BLaER1 (cell line): ENCODE results near the gene ALCAM.

ENCODE experiments used
- H3K27ac ChIP-seq: shearing (Covaris generic); formaldehyde crosslinking; 2 replicates; pipeline ENCODE4 v1.8.1; 2022
- H3K27me3 ChIP-seq: shearing (Covaris generic); formaldehyde crosslinking; 2 replicates; pipeline ENCODE4 v1.8.1; 2022
- H3K36me3 ChIP-seq: shearing (Covaris generic); formaldehyde crosslinking; 2 replicates; pipeline ENCODE4 v1.8.1; 2022
- H3K4me1 ChIP-seq: shearing (Covaris generic); formaldehyde crosslinking; 2 replicates; pipeline ENCODE4 v1.8.1; 2022
- H3K4me2 ChIP-seq: shearing (Covaris generic); formaldehyde crosslinking; 2 replicates; pipeline ENCODE4 v1.8.1; 2022
- H3K4me3 ChIP-seq: shearing (Covaris generic); formaldehyde crosslinking; 2 replicates; pipeline ENCODE4 v1.8.1; 2022
- H3K9ac ChIP-seq: shearing (Covaris generic); formaldehyde crosslinking; 2 replicates; pipeline ENCODE4 v1.8.1; 2022
- H3K9me3 ChIP-seq: shearing (Covaris generic); formaldehyde crosslinking; 2 replicates; pipeline ENCODE4 v1.8.1; 2022
- H4K20me1 ChIP-seq: shearing (Covaris generic); formaldehyde crosslinking; 2 replicates; pipeline ENCODE4 v1.8.1; 2022
- Cebpa-rat ChIP-seq: shearing (Covaris generic); IDR thresholded peaks from 2 replicates; pipeline ENCODE4 v1.8.1; 2022

Gene ALCAM

DNA sequence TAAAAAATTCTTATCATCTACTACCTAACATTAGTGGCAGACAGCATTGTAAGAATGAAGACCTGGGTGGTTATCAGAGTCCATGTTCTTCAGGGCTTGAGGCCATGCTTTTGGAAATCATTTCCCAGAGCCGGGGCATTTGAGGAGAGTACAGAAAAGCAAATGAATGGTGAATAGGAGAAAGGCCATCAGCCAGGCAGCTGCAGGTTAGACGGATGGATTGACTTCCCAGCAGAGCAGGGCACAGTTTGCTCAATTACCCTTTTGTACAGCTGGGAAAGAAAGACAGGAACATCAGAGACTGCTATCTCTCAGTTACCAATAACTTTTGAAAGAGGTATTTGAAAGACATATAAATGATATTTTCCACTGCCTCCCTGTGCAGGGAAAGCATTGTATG is 135.6 kb downstream of the ALCAM start:
- no peaks in the 10 kb centered on the region for H3K36me3 ChIP-seq
- no peak overlapping the region for H3K4me3 ChIP-seq
- H3K9ac ChIP-seq = no peak overlapping the region
- TF ChIP-seq Cebpa-rat = no peak
- H3K4me2 ChIP-seq = no peak overlapping the region
- no peaks in the 10 kb centered on the region for H3K27me3 ChIP-seq
- H3K9me3 ChIP-seq = no peaks in the 10 kb centered on the region
- H3K27ac ChIP-seq = no peak overlapping the region
- H4K20me1 ChIP-seq = no peaks in the 10 kb centered on the region
- no peaks in the 10 kb centered on the region for H3K4me1 ChIP-seq

DNA sequence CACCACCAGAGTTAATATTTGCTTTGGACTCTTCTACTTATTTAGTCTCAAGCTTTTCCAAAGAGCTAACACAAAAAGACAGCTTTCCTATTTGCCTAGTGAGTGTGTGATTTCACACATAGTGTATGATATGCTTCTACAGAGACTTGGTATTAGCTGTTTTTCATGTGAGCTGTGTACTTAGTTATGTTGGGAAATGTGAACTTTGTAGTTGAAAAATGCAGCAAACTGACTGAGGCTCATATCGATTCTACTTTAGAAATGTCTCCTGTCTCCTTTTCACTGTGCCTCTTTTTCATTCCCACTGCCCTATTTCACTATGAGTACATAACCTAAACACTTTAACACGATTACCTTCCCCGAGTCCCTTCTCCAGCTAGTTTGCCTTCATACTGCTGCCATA is 136.5 kb downstream of the ALCAM start:
- H3K4me3 ChIP-seq = no peak overlapping the region
- TF ChIP-seq Cebpa-rat = no peak
- no peak overlapping the region for H3K4me2 ChIP-seq
- no peaks in the 10 kb centered on the region for H3K36me3 ChIP-seq
- H4K20me1 ChIP-seq = no peaks in the 10 kb centered on the region
- no peaks in the 10 kb centered on the region for H3K27me3 ChIP-seq
- no peak overlapping the region for H3K9ac ChIP-seq
- no peak overlapping the region for H3K27ac ChIP-seq
- H3K9me3 ChIP-seq = no peaks in the 10 kb centered on the region
- H3K4me1 ChIP-seq = no peaks in the 10 kb centered on the region

DNA sequence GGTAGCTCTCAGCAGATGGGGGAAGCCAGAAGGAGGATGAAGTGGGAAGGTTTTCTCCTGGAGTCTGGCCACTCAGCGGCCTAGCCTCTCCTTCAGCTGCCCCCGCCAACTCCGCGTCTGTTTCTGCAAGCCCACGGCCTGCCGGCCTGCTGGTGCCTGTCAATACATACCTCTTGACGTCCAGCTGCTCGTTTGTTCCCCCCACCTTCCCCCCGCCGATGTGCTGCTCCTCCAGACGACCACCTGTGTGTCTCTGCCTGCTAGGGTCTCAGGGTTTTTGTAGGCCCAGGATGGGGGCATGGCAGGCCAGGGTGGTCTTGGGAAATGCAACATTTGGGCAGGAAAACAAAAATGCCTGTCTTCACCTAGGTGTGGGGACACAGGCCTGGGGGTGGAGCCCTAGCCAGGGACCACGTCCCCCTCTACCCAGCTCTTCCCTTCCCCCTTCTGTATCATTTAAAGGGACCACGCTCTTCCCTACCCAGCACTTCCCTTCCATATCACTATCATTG is 137.8 kb downstream of the ALCAM start:
- Histone ChIP-seq H3K4me3 (no peak overlapping the region), H3K4me1 (no peaks in the 10 kb centered on the region), H3K36me3 (no peaks in the 10 kb centered on the region), H3K27me3 (no peaks in the 10 kb centered on the region), H3K4me2 (no peak overlapping the region), H4K20me1 (no peaks in the 10 kb centered on the region), H3K9me3 (no peaks in the 10 kb centered on the region), H3K27ac (no peak overlapping the region), H3K9ac (no peak overlapping the region)
- no peak for TF ChIP-seq Cebpa-rat

DNA sequence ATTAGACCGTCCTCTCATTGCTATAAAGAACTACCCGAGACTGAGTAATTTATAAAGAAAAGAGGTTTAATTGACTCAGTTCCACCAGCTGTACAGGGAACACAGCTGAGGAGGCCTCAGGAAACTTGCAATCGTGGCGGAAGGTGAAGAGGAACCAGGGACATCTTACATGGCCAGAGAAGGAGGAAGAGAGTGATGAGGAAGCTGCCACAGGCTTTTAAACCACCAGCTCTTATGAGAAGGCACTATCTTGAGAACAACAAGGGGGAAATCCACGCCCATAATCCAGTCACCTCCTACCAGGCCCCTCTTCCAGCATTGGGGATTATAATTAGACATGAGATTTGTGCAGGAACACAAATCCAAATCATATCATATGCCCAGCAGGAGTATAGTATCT is 138.5 kb downstream of the ALCAM start:
- no peak overlapping the region for H3K4me3 ChIP-seq
- no peaks in the 10 kb centered on the region for H3K4me1 ChIP-seq
- no peak overlapping the region for H3K9ac ChIP-seq
- no peaks in the 10 kb centered on the region for H4K20me1 ChIP-seq
- no peak overlapping the region for H3K27ac ChIP-seq
- no peak overlapping the region for H3K4me2 ChIP-seq
- TF ChIP-seq Cebpa-rat = no peak
- H3K27me3 ChIP-seq = no peaks in the 10 kb centered on the region
- H3K36me3 ChIP-seq = no peaks in the 10 kb centered on the region
- no peaks in the 10 kb centered on the region for H3K9me3 ChIP-seq

DNA sequence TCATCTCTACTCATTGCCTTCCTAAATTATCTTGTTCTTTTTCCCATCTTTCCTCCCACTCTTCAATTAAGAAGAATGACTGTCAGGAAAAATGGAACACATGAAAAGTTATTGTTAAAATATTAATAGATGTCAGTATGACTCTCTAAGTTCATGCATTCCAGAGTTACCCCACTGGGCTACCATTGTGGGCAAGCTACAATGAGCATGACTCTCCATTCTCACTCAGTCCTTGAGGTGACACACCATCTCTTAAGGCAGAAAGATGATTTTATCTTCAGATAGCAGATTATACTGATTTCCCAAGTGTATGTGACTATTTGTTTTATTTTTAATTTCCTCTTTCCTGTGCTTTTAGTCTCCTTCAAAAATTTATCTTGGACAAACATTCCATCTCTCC is 144.3 kb downstream of the ALCAM start:
- H4K20me1 ChIP-seq = no peaks in the 10 kb centered on the region
- H3K4me1 ChIP-seq = no peaks in the 10 kb centered on the region
- no peaks in the 10 kb centered on the region for H3K27me3 ChIP-seq
- no peak for TF ChIP-seq Cebpa-rat
- no peak overlapping the region for H3K4me2 ChIP-seq
- no peak overlapping the region for H3K4me3 ChIP-seq
- no peak overlapping the region for H3K27ac ChIP-seq
- no peak overlapping the region for H3K9ac ChIP-seq
- H3K36me3 ChIP-seq = no peaks in the 10 kb centered on the region
- H3K9me3 ChIP-seq = no peaks in the 10 kb centered on the region

DNA sequence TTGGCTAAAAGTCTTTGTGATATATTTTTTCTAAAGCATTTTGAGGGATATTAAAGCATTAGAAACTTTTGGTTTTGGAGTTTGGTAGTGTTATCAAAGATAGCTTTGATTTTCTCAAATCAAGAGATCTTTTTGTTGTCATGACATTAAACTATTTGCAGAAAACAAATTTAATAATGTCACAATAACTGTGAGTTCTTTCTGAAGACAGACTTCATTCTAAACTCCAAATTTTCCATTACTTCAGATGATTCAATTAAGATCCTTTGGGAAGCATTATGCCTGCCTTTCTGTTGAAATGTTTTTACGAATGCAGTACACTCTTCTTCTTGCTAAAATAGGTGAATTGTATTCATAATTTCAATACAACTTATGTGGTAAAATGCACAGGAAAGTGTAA is 145.4 kb downstream of the ALCAM start:
- no peak overlapping the region for H3K27ac ChIP-seq
- no peak overlapping the region for H3K4me3 ChIP-seq
- H3K4me1 ChIP-seq = no peaks in the 10 kb centered on the region
- H3K4me2 ChIP-seq = no peak overlapping the region
- H3K9ac ChIP-seq = no peak overlapping the region
- H3K36me3 ChIP-seq = no peaks in the 10 kb centered on the region
- no peaks in the 10 kb centered on the region for H3K27me3 ChIP-seq
- H4K20me1 ChIP-seq = no peaks in the 10 kb centered on the region
- H3K9me3 ChIP-seq = no peaks in the 10 kb centered on the region
- no peak for TF ChIP-seq Cebpa-rat

DNA sequence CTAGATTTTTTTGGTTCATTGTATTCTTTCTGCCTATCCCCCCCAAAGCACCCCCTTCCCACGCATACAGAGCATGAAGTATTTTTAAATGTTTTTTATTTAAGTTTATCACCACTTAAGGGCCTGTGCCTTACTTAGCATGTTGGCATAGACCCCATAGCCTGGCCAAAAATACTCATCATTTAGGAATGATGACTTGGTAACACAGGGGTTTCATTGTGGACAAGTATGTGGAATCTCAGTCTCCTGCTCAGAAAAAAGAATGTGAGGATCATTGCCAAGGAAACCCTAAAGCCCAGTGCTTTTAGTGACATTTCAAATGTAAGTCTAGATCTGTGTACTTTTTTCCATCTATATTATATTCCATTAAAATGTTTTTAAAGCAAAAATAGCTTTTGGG is 146.3 kb downstream of the ALCAM start:
- no peak overlapping the region for H3K4me2 ChIP-seq
- H3K9me3 ChIP-seq = no peaks in the 10 kb centered on the region
- no peak overlapping the region for H3K4me3 ChIP-seq
- no peaks in the 10 kb centered on the region for H3K4me1 ChIP-seq
- H3K36me3 ChIP-seq = no peaks in the 10 kb centered on the region
- no peak overlapping the region for H3K27ac ChIP-seq
- no peaks in the 10 kb centered on the region for H4K20me1 ChIP-seq
- no peak overlapping the region for H3K9ac ChIP-seq
- H3K27me3 ChIP-seq = no peaks in the 10 kb centered on the region
- no peak for TF ChIP-seq Cebpa-rat

DNA sequence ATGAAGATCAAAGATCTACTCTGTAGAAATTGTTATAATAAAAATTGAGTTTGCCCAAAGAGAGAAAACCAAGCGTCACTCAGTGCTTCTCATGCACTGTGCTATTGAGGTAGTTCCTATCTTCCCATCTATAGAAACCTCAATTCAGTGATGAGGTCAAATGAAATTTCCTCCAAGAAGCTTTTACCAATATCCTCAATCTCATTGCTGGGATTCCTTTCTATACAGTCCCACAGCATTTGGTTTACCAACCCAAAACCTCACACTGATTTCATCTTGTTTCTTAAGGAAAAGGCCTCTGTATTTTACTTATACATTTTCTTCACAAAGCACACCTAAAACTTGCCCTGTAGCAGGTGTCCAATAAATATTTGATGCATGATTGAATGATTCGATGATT is 147.2 kb downstream of the ALCAM start:
- no peak for TF ChIP-seq Cebpa-rat
- no peaks in the 10 kb centered on the region for H3K4me1 ChIP-seq
- H3K27ac ChIP-seq = no peak overlapping the region
- no peak overlapping the region for H3K4me3 ChIP-seq
- H3K9ac ChIP-seq = no peak overlapping the region
- H3K27me3 ChIP-seq = no peaks in the 10 kb centered on the region
- H3K36me3 ChIP-seq = no peaks in the 10 kb centered on the region
- H4K20me1 ChIP-seq = no peaks in the 10 kb centered on the region
- H3K9me3 ChIP-seq = no peaks in the 10 kb centered on the region
- H3K4me2 ChIP-seq = no peak overlapping the region

DNA sequence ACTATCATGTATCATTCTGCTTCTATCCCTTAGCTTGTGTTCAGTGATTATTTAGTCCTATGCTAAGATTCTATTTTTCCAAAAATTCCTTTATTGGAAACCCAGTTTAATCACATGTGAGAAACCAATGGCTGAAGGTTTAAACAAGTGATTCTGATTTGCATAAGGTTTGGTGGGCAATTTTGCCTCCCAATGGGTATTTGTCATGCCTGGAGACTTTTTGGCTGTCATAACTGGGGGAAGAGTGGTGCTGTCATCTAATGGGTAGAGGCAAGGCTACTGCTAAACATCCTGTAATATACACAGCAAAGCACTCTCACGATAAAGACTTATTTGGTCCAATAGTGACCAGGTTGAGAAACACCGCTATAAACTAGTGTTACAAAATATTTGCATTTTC is 148.7 kb downstream of the ALCAM start:
- Histone ChIP-seq H3K9ac (no peak overlapping the region), H4K20me1 (no peaks in the 10 kb centered on the region), H3K4me2 (no peak overlapping the region), H3K9me3 (no peaks in the 10 kb centered on the region), H3K27me3 (no peaks in the 10 kb centered on the region), H3K4me1 (no peaks in the 10 kb centered on the region), H3K36me3 (no peaks in the 10 kb centered on the region), H3K4me3 (no peak overlapping the region), H3K27ac (no peak overlapping the region)
- TF ChIP-seq Cebpa-rat = no peak

DNA sequence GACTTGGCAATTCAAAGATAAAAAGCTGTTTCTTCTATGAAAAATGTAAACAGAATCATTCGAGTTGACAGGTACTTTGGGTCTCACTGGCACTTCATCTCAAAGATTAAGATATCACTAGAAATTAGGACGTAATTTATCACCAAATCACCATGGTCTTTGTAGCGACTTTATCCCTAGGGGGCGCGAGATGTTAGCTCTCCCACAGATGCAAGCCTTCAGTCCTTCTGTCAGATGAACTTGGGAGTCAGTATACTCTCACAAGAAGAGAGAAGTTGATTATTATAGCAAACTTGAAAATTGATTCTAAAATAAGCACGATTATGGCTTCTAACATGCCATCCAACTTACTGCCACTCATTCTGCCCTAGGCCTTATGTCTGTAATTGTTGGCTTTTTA is 150.3 kb downstream of the ALCAM start:
- H3K27ac ChIP-seq = no peak overlapping the region
- H3K9ac ChIP-seq = no peak overlapping the region
- no peaks in the 10 kb centered on the region for H3K36me3 ChIP-seq
- no peak overlapping the region for H3K4me2 ChIP-seq
- H3K4me3 ChIP-seq = no peak overlapping the region
- H3K27me3 ChIP-seq = no peaks in the 10 kb centered on the region
- TF ChIP-seq Cebpa-rat = no peak
- H3K4me1 ChIP-seq = no peaks in the 10 kb centered on the region
- no peaks in the 10 kb centered on the region for H3K9me3 ChIP-seq
- H4K20me1 ChIP-seq = no peaks in the 10 kb centered on the region

DNA sequence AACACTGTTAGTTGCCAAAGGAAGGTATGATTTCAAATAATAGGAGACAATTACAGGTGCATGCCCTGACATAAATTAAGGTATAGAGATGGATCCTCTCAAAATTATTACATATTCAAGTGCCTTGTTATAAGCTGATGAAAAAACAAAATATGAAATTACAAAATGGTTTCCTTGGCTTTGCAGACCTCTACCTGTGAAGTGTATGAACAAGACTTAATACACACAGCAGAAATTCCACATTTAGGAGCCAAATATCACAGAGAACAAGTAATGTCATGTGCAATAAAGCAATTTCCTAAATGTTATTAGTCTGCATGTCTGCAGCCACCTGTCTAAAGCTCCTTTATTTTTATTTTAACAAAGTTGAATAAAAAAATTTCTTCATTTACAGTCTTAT is 151.5 kb downstream of the ALCAM start:
- Histone ChIP-seq H3K4me2 (no peak overlapping the region), H3K9me3 (no peaks in the 10 kb centered on the region), H3K27me3 (no peaks in the 10 kb centered on the region), H3K9ac (no peak overlapping the region), H3K27ac (no peak overlapping the region), H3K4me1 (no peaks in the 10 kb centered on the region), H4K20me1 (no peaks in the 10 kb centered on the region), H3K4me3 (no peak overlapping the region), H3K36me3 (no peaks in the 10 kb centered on the region)
- no peak for TF ChIP-seq Cebpa-rat
